SIG-M5 (cell line): ENCODE measurements around the gene FANCB.

ENCODE experiments used
- DNase-seq: peaks from one replicate; lab custom pipeline; 2025; lab: John Stamatoyannopoulos, UW

The FANCB gene

GRCh38 chrX:14832586-14832985 lies 40.3 kb downstream of the FANCB start:
- DNase-seq, result no peak

GRCh38 chrX:14832151-14832550 lies 40.7 kb downstream of the FANCB start:
- no peak for DNase-seq

- no peak for DNase-seq
Measured at GRCh38 chrX:14829643-14830042, 43.2 kb downstream of the FANCB start.

- DNase-seq, result no peak
Measured at GRCh38 chrX:14826319-14826718, 46.5 kb downstream of the FANCB start.

- no peak for DNase-seq
Measured at GRCh38 chrX:14825851-14826250, 47.0 kb downstream of the FANCB start.

- no peak for DNase-seq
Measured at GRCh38 chrX:14819769-14820168, 53.1 kb downstream of the FANCB start.

GRCh38 chrX:14817571-14817970 lies 55.3 kb downstream of the FANCB start:
- DNase-seq, result no peak

- no peak for DNase-seq
Measured at GRCh38 chrX:14802943-14803710, 69.7 kb downstream of the FANCB start.

GRCh38 chrX:14801136-14801535 lies 71.7 kb downstream of the FANCB start:
- no peak for DNase-seq

GRCh38 chrX:14798805-14799397 lies 74.0 kb downstream of the FANCB start:
- no peak for DNase-seq
